ENCODE results near the gene CRIP3. TPM values are rescaled to one million over a fixed set of nuclear protein-coding genes. Genes with fewer than 3 reads are reported as not detected.
A peak's percentile ranks its signal among the peaks of the same experiment; 100 is the strongest.

Gene CRIP3
- total RNA-seq, 1 donor from 2014 or later = 0.75 TPM

- no peak overlapping the region for H3K27ac Mint-ChIP-seq
- DNase-seq (ENCODE audit: low spot score) = no peak
- H3K9me3 Mint-ChIP-seq = no peaks in the 10 kb centered on the region
- H3K4me3 Mint-ChIP-seq (ENCODE audit: low read depth) = no peak overlapping the region
- intact Hi-C loops (cut with micrococcal nuclease) = no loop called here
- no peaks in the 10 kb centered on the region for H3K36me3 Mint-ChIP-seq (ENCODE audit: low read depth)
- peaks cover 4% of the 10 kb centered on the region for H3K27me3 Mint-ChIP-seq (ENCODE audit: low read depth)
- peaks cover 10% of the 10 kb centered on the region for H3K4me1 Mint-ChIP-seq (ENCODE audit: low read depth)
Observed at GRCh38 chr6:43328528-43328927, 19.9 kb upstream of the CRIP3 start.

DNA sequence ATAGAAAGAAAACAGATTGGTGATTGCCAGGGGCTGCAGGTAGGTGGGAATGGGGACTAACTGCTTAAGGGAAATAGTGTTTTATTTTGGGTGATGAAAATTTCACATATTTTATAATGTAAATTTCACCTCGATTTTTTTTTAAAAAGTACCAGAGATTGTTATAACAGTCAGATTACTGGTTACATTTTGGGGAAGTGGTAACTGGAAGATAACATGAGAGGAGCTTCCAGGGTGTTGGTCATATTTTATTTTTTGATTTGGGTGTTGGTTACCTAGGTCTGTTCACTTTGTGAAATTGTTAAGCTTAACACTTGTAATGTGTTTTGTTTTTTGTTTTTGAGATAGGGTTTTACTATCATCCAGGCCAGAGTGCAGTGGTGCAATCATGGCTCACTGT lies 17.2 kb upstream of the CRIP3 start:
- Mint-ChIP-seq H3K4me3 (ENCODE audit: low read depth) (no peak overlapping the region), H3K9me3 (no peaks in the 10 kb centered on the region), H3K27ac (no peak overlapping the region), H3K27me3 (ENCODE audit: low read depth) (peaks cover 2% of the 10 kb centered on the region), H3K36me3 (ENCODE audit: low read depth) (no peaks in the 10 kb centered on the region), H3K4me1 (ENCODE audit: low read depth) (no peaks in the 10 kb centered on the region)
- intact Hi-C loops (cut with micrococcal nuclease) = no loop called here
- no peak for DNase-seq (ENCODE audit: low spot score)

- Mint-ChIP-seq H3K27ac (no peak overlapping the region), H3K4me3 (ENCODE audit: low read depth) (no peak overlapping the region), H3K4me1 (ENCODE audit: low read depth) (peaks cover 2% of the 10 kb centered on the region), H3K9me3 (no peaks in the 10 kb centered on the region), H3K27me3 (ENCODE audit: low read depth) (peaks cover 25% of the 10 kb centered on the region), H3K36me3 (ENCODE audit: low read depth) (no peaks in the 10 kb centered on the region)
- no peak for DNase-seq (ENCODE audit: low spot score)
- intact Hi-C loops (cut with micrococcal nuclease) = no loop called here
Observed at GRCh38 chr6:43318011-43318410, 9.4 kb upstream of the CRIP3 start.

GRCh38 chr6:43313813-43314212 lies 5.2 kb upstream of the CRIP3 start:
- Mint-ChIP-seq H3K4me3 (ENCODE audit: low read depth) (no peak overlapping the region), H3K36me3 (ENCODE audit: low read depth) (no peaks in the 10 kb centered on the region), H3K27me3 (ENCODE audit: low read depth) (peaks cover 34% of the 10 kb centered on the region), H3K27ac (no peak overlapping the region), H3K4me1 (ENCODE audit: low read depth) (peaks cover 10% of the 10 kb centered on the region), H3K9me3 (no peaks in the 10 kb centered on the region)
- DNase-seq (ENCODE audit: low spot score) = no peak
- intact Hi-C loops (cut with micrococcal nuclease) = no loop called here

DNA sequence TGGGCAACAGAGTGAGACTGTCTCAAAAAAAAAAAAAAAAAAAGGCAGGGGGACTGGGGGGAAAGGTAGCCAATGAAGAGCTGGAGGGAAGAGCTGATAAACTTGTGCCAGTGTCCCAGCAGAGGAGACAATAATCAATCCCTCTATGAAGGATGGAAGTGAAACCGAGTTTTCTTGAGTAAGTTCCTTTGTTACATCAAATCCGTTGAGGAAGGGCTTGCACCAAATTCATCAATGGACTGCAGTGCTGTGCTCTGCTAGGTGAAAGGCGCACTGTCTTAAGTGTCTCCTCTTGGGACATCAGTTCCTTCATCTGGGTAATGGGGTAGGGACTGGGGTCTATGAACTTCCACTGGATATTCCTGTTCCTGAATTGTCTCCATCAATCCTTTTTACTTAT lies 3.0 kb upstream of the CRIP3 start:
- no peaks in the 10 kb centered on the region for H3K9me3 Mint-ChIP-seq
- peaks cover 30% of the 10 kb centered on the region for H3K27me3 Mint-ChIP-seq (ENCODE audit: low read depth)
- intact Hi-C loops (cut with micrococcal nuclease) = no loop called here
- H3K4me1 Mint-ChIP-seq (ENCODE audit: low read depth) = peaks cover 13% of the 10 kb centered on the region
- no peak for DNase-seq (ENCODE audit: low spot score)
- H3K4me3 Mint-ChIP-seq (ENCODE audit: low read depth) = no peak overlapping the region
- no peak overlapping the region for H3K27ac Mint-ChIP-seq
- H3K36me3 Mint-ChIP-seq (ENCODE audit: low read depth) = no peaks in the 10 kb centered on the region

DNA sequence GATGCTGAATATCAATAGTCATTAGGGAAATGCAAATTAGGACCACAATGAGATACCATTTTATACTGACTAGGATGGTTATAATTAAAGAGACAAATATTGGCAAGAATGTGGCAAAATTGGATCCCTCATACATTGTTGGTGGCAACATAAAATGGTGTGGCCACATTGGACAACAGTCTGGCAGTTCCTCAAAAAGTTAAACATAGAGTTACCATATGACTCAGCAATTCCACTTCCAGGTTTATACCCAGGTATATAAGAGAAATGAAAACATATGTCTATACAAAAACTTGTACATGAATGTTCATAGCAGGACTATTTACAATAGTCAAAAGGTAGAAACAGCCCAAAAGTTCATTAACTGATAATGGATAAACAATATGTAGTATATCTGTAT lies 2.0 kb upstream of the CRIP3 start:
- Mint-ChIP-seq H3K36me3 (ENCODE audit: low read depth) (no peaks in the 10 kb centered on the region), H3K27ac (no peak overlapping the region), H3K4me3 (ENCODE audit: low read depth) (no peak overlapping the region), H3K9me3 (no peaks in the 10 kb centered on the region), H3K4me1 (ENCODE audit: low read depth) (peaks cover 11% of the 10 kb centered on the region), H3K27me3 (ENCODE audit: low read depth) (peaks cover 27% of the 10 kb centered on the region)
- DNase-seq (ENCODE audit: low spot score) = no peak
- intact Hi-C loops (cut with micrococcal nuclease) = no loop called here

DNA sequence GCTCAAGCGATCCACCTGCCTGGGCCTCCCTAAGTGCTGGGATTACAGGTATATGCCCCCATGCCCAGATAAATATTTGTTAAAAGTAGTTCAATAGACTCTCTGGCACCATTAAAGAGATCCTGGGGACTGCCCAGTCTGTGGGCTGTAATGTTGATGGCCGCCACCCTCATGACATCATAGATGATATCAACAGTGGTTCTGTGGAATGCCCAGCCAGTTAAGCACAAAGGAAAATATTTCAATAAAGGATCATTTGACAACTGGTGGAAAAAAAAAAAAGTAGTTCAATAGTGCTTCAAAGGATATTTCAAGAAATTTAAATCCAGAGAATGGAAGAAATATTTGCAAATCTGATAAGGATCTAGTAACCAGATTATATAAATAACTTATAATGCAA lies 1.5 kb upstream of the CRIP3 start:
- Mint-ChIP-seq H3K27ac (no peak overlapping the region), H3K4me3 (ENCODE audit: low read depth) (no peak overlapping the region), H3K9me3 (no peaks in the 10 kb centered on the region), H3K27me3 (ENCODE audit: low read depth) (peaks cover 24% of the 10 kb centered on the region), H3K36me3 (ENCODE audit: low read depth) (no peaks in the 10 kb centered on the region), H3K4me1 (ENCODE audit: low read depth) (peaks cover 11% of the 10 kb centered on the region)
- intact Hi-C loops (cut with micrococcal nuclease) = no loop called here
- DNase-seq (ENCODE audit: low spot score) = no peak

GRCh38 chr6:43308990-43309477 lies 408 bp upstream of the CRIP3 start:
- H3K4me3 Mint-ChIP-seq (ENCODE audit: low read depth) = peak overlapping the region; percentile 75
- H3K9me3 Mint-ChIP-seq = no peaks in the 10 kb centered on the region
- H3K36me3 Mint-ChIP-seq (ENCODE audit: low read depth) = no peaks in the 10 kb centered on the region
- H3K27me3 Mint-ChIP-seq (ENCODE audit: low read depth) = peaks cover 18% of the 10 kb centered on the region
- intact Hi-C loops (cut with micrococcal nuclease) = no loop called here
- no peak overlapping the region for H3K27ac Mint-ChIP-seq
- DNase-seq (ENCODE audit: low spot score) = no peak
- peaks cover 11% of the 10 kb centered on the region for H3K4me1 Mint-ChIP-seq (ENCODE audit: low read depth)

DNA sequence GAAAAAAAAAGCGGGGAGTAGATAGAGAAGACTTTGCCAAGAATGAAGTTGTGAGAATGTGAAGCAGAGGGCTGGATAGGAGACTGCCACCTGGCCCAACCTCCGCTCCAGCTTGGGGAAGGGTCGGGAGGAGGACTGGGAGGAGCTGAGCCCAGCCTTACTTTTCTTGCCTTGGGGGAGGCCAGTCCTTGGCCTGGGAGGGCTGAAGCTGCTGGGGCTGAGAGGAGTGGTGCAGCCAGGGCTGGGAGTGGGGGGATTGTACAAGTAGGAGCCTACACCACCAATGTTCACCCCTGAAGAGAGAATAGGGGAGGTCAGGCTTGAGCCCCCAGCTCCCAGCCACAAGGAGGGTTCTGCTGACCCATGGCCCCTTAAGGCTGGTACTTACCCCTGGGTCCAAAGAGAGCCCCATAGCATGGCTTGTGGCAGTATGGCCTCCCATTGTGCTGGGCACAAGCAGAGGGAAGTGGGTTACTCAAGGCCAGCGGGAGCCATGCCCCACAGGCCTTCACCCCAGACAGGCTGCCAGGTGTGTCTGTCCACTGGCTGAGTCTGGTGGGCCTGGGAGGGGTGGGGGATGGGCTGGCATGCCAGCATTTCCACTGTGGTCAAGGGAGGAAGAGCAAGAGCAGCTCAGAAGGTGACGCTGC lies 1.1 kb downstream of the CRIP3 start:
- Mint-ChIP-seq H3K4me3 (ENCODE audit: low read depth) (no peak overlapping the region), H3K4me1 (ENCODE audit: low read depth) (peaks cover 11% of the 10 kb centered on the region), H3K36me3 (ENCODE audit: low read depth) (no peaks in the 10 kb centered on the region), H3K27me3 (ENCODE audit: low read depth) (peaks cover 17% of the 10 kb centered on the region), H3K27ac (no peak overlapping the region), H3K9me3 (no peaks in the 10 kb centered on the region)
- DNase-seq (ENCODE audit: low spot score) = no peak
- intact Hi-C loops (cut with micrococcal nuclease) = no loop called here

DNA sequence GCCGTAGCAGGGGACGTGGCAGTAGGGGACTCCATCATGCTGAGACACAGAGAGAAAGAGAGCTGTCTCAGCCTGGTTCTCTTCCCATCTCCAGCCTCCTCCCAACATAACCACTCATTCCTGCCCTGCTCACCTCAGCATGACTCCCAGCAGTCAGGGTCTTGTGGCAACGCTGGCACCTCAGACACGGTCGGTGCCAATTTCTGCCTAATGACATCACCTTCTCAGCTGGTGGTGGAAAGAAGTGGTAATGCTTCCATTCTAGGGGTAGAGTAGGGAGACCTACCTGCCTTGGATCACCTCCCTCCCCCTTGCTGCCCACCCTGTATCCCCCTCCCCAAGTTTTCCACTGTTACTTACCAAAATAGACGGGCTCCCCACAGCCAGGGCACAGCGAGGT lies 2.5 kb downstream of the CRIP3 start:
- Mint-ChIP-seq H3K27ac (no peak overlapping the region), H3K4me3 (ENCODE audit: low read depth) (no peak overlapping the region), H3K4me1 (ENCODE audit: low read depth) (peaks cover 11% of the 10 kb centered on the region), H3K27me3 (ENCODE audit: low read depth) (peaks cover 16% of the 10 kb centered on the region), H3K36me3 (ENCODE audit: low read depth) (no peaks in the 10 kb centered on the region), H3K9me3 (no peaks in the 10 kb centered on the region)
- intact Hi-C loops (cut with micrococcal nuclease) = no loop called here
- no peak for DNase-seq (ENCODE audit: low spot score)

- DNase-seq (ENCODE audit: low spot score) = no peak
- Mint-ChIP-seq H3K27me3 (ENCODE audit: low read depth) (peaks cover 10% of the 10 kb centered on the region), H3K36me3 (ENCODE audit: low read depth) (no peaks in the 10 kb centered on the region), H3K9me3 (no peaks in the 10 kb centered on the region), H3K4me3 (ENCODE audit: low read depth) (no peak overlapping the region), H3K27ac (no peak overlapping the region), H3K4me1 (ENCODE audit: low read depth) (peaks cover 7% of the 10 kb centered on the region)
- intact Hi-C loops (cut with micrococcal nuclease) = no loop called here
Observed at GRCh38 chr6:43304882-43305281, 3.7 kb downstream of the CRIP3 start.

GRCh38 chr6:43304361-43304760 lies 4.3 kb downstream of the CRIP3 start:
- Mint-ChIP-seq H3K36me3 (ENCODE audit: low read depth) (no peaks in the 10 kb centered on the region), H3K27me3 (ENCODE audit: low read depth) (peaks cover 11% of the 10 kb centered on the region), H3K27ac (no peak overlapping the region), H3K4me3 (ENCODE audit: low read depth) (no peak overlapping the region), H3K9me3 (no peaks in the 10 kb centered on the region), H3K4me1 (ENCODE audit: low read depth) (peaks cover 7% of the 10 kb centered on the region)
- intact Hi-C loops (cut with micrococcal nuclease) = no loop called here
- DNase-seq (ENCODE audit: low spot score) = no peak

- Mint-ChIP-seq H3K4me1 (ENCODE audit: low read depth) (peaks cover 3% of the 10 kb centered on the region), H3K4me3 (ENCODE audit: low read depth) (no peak overlapping the region), H3K27me3 (ENCODE audit: low read depth) (peaks cover 9% of the 10 kb centered on the region), H3K36me3 (ENCODE audit: low read depth) (no peaks in the 10 kb centered on the region), H3K9me3 (no peaks in the 10 kb centered on the region), H3K27ac (no peak overlapping the region)
- DNase-seq (ENCODE audit: low spot score) = no peak
- intact Hi-C loops (cut with micrococcal nuclease) = no loop called here
Observed at GRCh38 chr6:43303751-43304331, 4.8 kb downstream of the CRIP3 start.

Measured in activated T-helper 2 cell treated with anti-CD3 and anti-CD28 coated beads, Interferon-gamma antibody, Interleukin-2, Interleukin-4, amounts not matched to agents 10 μg/mL and 5 μg/mL and 100 μg/mL, durations not matched to agents 14 hours and 24 hours and 36 hours (primary cell).